Adrenal gland (tissue), 12 donors: ENCODE results near the gene ACAA2. TPM values are rescaled to one million over a fixed set of nuclear protein-coding genes. Genes with fewer than 3 reads are reported as not detected.
A peak's percentile ranks its signal among the peaks of the same experiment; 100 is the strongest.
"Not testable (repeated sequence)": the region's sequence is repeated elsewhere in the genome, so short reads cannot be mapped to it uniquely, and the experiment has no call there.

Source experiments
- DNase-seq, 7 donors: peaks; one replicate each; pipeline ENCODE4 v3.0.0-alpha.2; 2019 to 2020
- H3K27ac ChIP-seq, 5 donors: fragments of 200-600 bp; sonication (generic) in 4 of 5; 1 replicate in 3 of 5; 2 replicates in 2 of 5; pipeline versions ENCODE4 v1.5.1 to v1.8.0; 2016 to 2020; ENCODE audit warnings: mild to moderate bottlenecking in 1 of 5
- H3K27me3 ChIP-seq: fragments of 200-600 bp; 2 replicates; pipeline ENCODE4 v1.8.0; 2021
- H3K36me3 ChIP-seq, 2 donors: fragments of 200-600 bp; replicated peaks in 1 of 2; 1 replicate in 1 of 2; 2 replicates in 1 of 2; pipeline versions ENCODE4 v1.5.1 to v1.8.0; 2018 to 2022
- H3K4me1 ChIP-seq, 2 donors: fragments of 200-600 bp; replicated peaks in 1 of 2; 1 replicate in 1 of 2; 2 replicates in 1 of 2; pipeline versions ENCODE4 v1.5.1 to v1.8.0; 2018 to 2021
- H3K4me3 ChIP-seq, 4 donors: fragments of 200-600 bp; sonication (generic) in 3 of 4; one replicate each; pipeline ENCODE4 v1.5.1; 2016 to 2018
- H3K9me3 ChIP-seq, 3 donors: fragments of 200-600 bp; sonication (generic) in 1 of 3; replicated peaks in 1 of 3; 1 replicate in 2 of 3; 2 replicates in 1 of 3; pipeline versions ENCODE4 v1.5.1 to v1.8.0; 2016 to 2021
- POLR2A ChIP-seq, 2 donors: fragments of 450-650 bp; IDR thresholded peaks; one replicate each; pipeline ENCODE4 v1.6.1; 2017; ENCODE audit warnings: antibody characterized with exemption in 2 of 2, mild to moderate bottlenecking in 2 of 2, moderate library complexity in 1 of 2
- WGBS, 4 donors: extraction: QIAGEN DNeasy Blood & Tissue Kit in 2 of 4; methylation state at CpG; one replicate each; pipeline versions ENCODE4 v1.1.5 to v1.1.7; 2013 to 2017; 5-methylcytosine and 5-hydroxymethylcytosine counted together
- intact Hi-C, 2 donors: fragments of 100-400 bp; cut with DNase I; formaldehyde crosslinking; loops; one replicate each; pipeline versions ENCODE4 v1.14.1 to v1.15.0; 2022 to 2023
- polyA plus RNA-seq, 3 donors: library from polyadenylated mRNA; stranded (reverse); fragments of 200-250 nt in 2 of 3; fragments of 350-450 nt in 1 of 3; fragmentation: Illumina TruSeq in 1 of 3; extraction: RNeasy Lipid Tissue Mini Kit (QIAGEN cat#74804) in 1 of 3; gene quantifications; one replicate each; pipeline ENCODE4 v1.2.3, GENCODE V29; 2013 to 2014
- total RNA-seq, 9 donors: library from RNA; depleted of rRNA in 4 of 9; stranded (reverse); fragments of >200 nt in 4 of 9; fragments of 120-200 nt in 1 of 9; fragmentation: NEBNext Ultra II Directional in 1 of 9; extraction: Animal tissue kit (Norgen Biotek cat#: 25700) in 1 of 9; gene quantifications; one replicate each; pipeline versions ENCODE4 v1.1.0 to v1.2.4, GENCODE V29; 2013 to 2023
- TF ChIP-seq, protein P1 (sequence below), 6 experiments: fragments of 450-650 bp in 4 of 6; fragments of 200-600 bp in 2 of 6; sonication (generic) in 1 of 6; IDR thresholded peaks; 1 replicate in 5 of 6; 2 replicates in 1 of 6; pipeline versions ENCODE4 v1.5.1 to v1.8.0; 2016 to 2021; ENCODE audit warnings: antibody characterized with exemption in 6 of 6, mild to moderate bottlenecking in 2 of 6, moderate library complexity in 1 of 6
- donor health status: healthy with polysubstance abuse.
- donor health status: Bipolar disorder and iron deficiency.
- donor health status: DM: yes; HTN: yes; CAD: no.
- donor health status: DM: no; HTN: no; CAD: no.
- donor health status: DM: no; HTN: no; CAD: no.
- donor health status: DM: yes; HTN: yes; CAD: no.

Gene ACAA2
- total and polyA plus RNA-seq, 12 donors, result 21.4 to 197 (median 105) TPM

DNA sequence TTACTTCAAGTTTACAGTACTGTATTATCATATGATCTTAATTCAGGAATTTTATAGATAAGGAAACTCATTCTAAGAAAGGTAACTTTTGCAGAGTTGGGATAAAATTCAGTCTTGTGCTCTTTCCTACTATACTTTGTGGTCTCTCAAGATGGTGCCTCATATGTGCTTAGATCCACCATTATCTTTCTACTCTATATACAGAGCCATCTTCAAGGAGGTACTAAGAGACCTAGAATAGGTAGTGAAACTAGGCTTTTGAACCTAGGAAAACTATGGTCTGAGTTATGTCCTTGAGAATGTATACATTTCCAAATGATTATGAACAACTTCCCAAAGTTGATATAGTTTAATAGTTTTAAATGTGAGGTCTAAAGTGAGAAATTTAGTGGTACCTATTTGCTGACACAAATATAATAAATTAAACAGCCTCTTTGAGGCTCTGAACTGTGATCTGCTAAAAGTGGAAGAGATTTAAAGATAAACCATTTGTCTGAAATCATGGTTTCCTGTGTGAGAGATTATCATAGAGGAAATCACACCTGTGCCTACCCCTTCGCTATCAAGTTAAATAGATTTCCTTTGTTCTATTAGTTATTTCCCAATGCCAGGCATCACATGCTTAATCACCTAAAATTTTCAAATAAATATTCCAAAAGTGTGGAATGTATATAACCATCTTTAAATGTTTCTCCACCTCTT lies 27.2 kb downstream of the ACAA2 start:
- intact Hi-C loops, result no loop called here
- peaks cover 0 to 12% of the 10 kb centered on the region in 2 donors for H3K4me1 ChIP-seq
- H3K27me3 ChIP-seq, result no peaks in the 10 kb centered on the region
- H3K27ac ChIP-seq, result no peak overlapping the region
- 85 to 95% (median 94%) methylated on average over 1 of the region's 1 CpG for WGBS, 4 donors
- DNase-seq, result no peak
- no peaks in the 10 kb centered on the region for H3K9me3 ChIP-seq
- peaks cover 0 to 24% of the 10 kb centered on the region in 2 donors for H3K36me3 ChIP-seq
- no peak for TF ChIP-seq POLR2A (IDR thresholded peaks at IDR 0.05)
- TF ChIP-seq, protein P1, sequence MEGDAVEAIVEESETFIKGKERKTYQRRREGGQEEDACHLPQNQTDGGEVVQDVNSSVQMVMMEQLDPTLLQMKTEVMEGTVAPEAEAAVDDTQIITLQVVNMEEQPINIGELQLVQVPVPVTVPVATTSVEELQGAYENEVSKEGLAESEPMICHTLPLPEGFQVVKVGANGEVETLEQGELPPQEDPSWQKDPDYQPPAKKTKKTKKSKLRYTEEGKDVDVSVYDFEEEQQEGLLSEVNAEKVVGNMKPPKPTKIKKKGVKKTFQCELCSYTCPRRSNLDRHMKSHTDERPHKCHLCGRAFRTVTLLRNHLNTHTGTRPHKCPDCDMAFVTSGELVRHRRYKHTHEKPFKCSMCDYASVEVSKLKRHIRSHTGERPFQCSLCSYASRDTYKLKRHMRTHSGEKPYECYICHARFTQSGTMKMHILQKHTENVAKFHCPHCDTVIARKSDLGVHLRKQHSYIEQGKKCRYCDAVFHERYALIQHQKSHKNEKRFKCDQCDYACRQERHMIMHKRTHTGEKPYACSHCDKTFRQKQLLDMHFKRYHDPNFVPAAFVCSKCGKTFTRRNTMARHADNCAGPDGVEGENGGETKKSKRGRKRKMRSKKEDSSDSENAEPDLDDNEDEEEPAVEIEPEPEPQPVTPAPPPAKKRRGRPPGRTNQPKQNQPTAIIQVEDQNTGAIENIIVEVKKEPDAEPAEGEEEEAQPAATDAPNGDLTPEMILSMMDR (IDR thresholded peaks at IDR 0.05), result no peak
- no peak overlapping the region for H3K4me3 ChIP-seq

DNA sequence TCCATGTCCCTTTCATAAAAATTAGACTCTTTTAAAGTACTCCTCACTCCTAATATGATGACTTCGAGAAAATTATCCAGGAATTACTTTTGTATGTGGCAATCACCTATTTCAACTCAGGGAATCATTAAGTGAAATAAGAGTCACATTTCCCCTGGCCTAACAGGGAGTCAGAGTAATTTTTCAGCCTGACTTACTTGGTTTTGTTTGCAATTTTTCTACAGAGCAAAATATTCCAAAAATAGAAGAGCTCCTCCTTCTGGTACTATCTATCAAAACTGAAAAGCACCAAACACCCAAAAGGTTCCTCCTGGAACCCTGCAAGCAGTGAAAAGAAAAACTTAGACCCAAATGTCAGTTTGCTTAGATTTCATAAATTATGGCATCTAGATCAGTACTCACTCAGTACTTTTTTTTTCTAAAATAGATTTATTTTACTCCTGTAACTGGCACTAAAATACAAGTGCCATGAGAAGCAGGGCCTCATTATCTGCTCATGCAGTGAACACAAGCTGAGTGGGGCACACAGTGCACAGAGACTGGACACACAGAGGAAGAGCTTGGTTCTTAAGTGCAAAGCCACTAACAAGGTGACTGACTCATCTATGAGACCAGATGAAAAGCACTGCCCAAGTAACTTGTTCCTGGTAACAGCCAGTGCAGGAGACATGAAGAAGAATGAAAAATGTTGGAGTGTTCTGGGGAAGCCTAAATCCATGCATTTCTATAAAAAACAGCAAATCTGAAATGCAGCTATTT lies 28.7 kb downstream of the ACAA2 start:
- no peak overlapping the region for H3K27ac ChIP-seq
- H3K4me3 ChIP-seq, result no peak overlapping the region
- peaks cover 0 to 11% of the 10 kb centered on the region in 2 donors for H3K36me3 ChIP-seq
- peaks cover 0 to 12% of the 10 kb centered on the region in 2 donors for H3K4me1 ChIP-seq
- no peaks in the 10 kb centered on the region for H3K9me3 ChIP-seq
- DNase-seq, result no peak
- no peaks in the 10 kb centered on the region for H3K27me3 ChIP-seq
- WGBS, 4 donors, result 61 to 80% (median 66%) methylated on average over 1 of the region's 1 CpG
- TF ChIP-seq, protein P1 (IDR thresholded peaks at IDR 0.05), result peak in 2 of 6 experiments; percentile 24 to 29
- TF ChIP-seq POLR2A (IDR thresholded peaks at IDR 0.05), result no peak
- intact Hi-C loops, result no loop called here

DNA sequence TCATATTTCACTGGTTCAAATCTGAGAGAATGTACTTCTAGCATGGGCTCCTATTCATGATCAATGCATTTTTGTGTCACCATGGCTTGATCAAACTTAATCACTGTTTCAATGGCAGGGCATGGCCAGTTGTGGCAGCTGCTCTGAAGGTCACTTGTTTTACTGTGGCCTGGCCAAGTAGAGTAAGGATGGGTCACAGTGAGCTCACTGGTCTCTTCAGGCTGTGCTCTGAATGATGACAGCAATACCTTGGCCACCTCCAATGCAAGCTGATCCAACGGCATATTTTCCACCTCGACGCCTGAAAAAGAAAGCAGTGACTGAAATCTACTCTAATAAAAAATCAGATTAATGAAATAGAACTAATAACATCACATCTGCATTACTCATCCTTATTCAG lies 29.7 kb downstream of the ACAA2 start:
- DNase-seq, H3K27me3 ChIP-seq, H3K9me3 ChIP-seq, intact Hi-C loops, H3K4me3 ChIP-seq, H3K27ac ChIP-seq: not testable (repeated sequence)
- WGBS, 4 donors, result 90 to 95% (median 92%) methylated on average over 3 of the region's 3 CpGs
- Histone ChIP-seq H3K36me3 (peaks cover 0 to 11% of the 10 kb centered on the region in 2 donors), H3K4me1 (peaks cover 0 to 12% of the 10 kb centered on the region in 2 donors)

DNA sequence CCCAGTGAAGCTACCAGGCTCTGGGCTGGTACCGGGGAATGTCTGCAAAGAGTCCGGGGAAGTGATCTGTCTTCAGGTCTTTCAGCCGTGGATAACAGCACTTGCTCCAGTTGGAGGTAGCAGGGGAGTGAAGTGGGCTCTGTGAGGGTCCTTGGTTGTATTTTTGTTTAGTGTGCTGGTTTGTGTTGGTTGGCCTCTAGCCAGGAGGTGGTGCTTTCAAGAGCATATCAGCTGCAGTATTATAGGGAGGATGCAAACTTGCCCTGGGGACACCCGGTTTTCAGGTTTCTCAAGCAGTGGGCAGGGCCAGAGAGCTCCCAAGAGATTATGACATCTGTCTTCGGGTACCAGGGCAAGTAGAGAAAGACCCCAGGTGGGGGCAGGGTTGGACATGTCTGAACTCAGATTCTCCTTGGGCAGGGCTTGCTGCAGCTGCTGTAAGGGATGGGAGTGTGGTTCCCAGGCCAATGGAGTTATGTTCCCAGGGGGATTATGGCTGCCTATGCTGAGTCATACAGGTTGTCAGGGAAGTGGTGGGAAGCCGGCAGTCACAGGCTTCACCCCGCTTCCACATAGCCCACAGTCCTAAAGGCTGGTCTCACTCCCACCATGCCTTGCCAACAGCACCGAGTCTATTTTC lies 34.4 kb downstream of the ACAA2 start:
- TF ChIP-seq, protein P1 (IDR thresholded peaks at IDR 0.05), result no peak
- TF ChIP-seq POLR2A (IDR thresholded peaks at IDR 0.05), result no peak
- no peaks in the 10 kb centered on the region for H3K9me3 ChIP-seq
- peaks cover 0 to under 1% of the 10 kb centered on the region in 2 donors for H3K4me1 ChIP-seq
- H3K36me3 ChIP-seq, result no peaks in the 10 kb centered on the region
- no peak for DNase-seq
- H3K27ac ChIP-seq, result no peak overlapping the region
- 77 to 95% (median 82%) methylated on average over 7 to 8 of the region's 8 CpGs for WGBS, 4 donors
- no peaks in the 10 kb centered on the region for H3K27me3 ChIP-seq
- no peak overlapping the region for H3K4me3 ChIP-seq
- intact Hi-C loops, result no loop called here
